GM23338 (cell line): ENCODE measurements around the gene DCBLD2. TPM values are rescaled to one million over a fixed set of nuclear protein-coding genes. Genes with fewer than 3 reads are reported as not detected.

Source experiments
- ATAC-seq: fragments of 200-7000 bp; cut with Tn5 transposase; 3 replicates; pipeline ENCODE4 v1.9.1; 2020
- DNase-seq: peaks from one replicate; pipeline ENCODE4 v3.0.0-alpha.2; 2015; ENCODE audit warnings: low spot score
- H2AFZ ChIP-seq: fragments of 200-600 bp; sonication (generic); 2 replicates; pipeline ENCODE4 v1.8.0; 2016; ENCODE audit warnings: antibody characterized with exemption, mild to moderate bottlenecking, moderate library complexity
- H3F3A ChIP-seq: fragments of 200-600 bp; sonication (generic); replicated peaks from 2 replicates; pipeline ENCODE4 v1.8.0; 2017; ENCODE audit warnings: antibody characterized with exemption, mixed run types, low read depth
- H3K27ac ChIP-seq: fragments of 200-600 bp; sonication (generic); 2 replicates; pipeline ENCODE4 v1.6.1; 2016; ENCODE audit warnings: low read depth
- H3K27me3 ChIP-seq: fragments of 200-600 bp; sonication (generic); 2 replicates; pipeline ENCODE4 v1.8.0; 2016; ENCODE audit warnings: mild to moderate bottlenecking, mixed run types, moderate library complexity; ENCODE audit not compliant: insufficient read depth
- H3K36me3 ChIP-seq: fragments of 200-600 bp; sonication (generic); 2 replicates; pipeline ENCODE4 v1.8.0; 2016; ENCODE audit warnings: mild to moderate bottlenecking; ENCODE audit not compliant: insufficient read depth
- H3K4me1 ChIP-seq: fragments of 200-600 bp; sonication (generic); 2 replicates; pipeline ENCODE4 v1.8.0; 2016; ENCODE audit warnings: mild to moderate bottlenecking, moderate library complexity; ENCODE audit not compliant: insufficient read depth
- H3K4me2 ChIP-seq: fragments of 200-600 bp; sonication (generic); 2 replicates; pipeline ENCODE4 v1.7.1; 2017; ENCODE audit warnings: mixed run types
- H3K4me3 ChIP-seq: fragments of 200-600 bp; sonication (generic); 2 replicates; pipeline ENCODE4 v1.6.1; 2016; ENCODE audit warnings: mixed run types
- H3K79me2 ChIP-seq: fragments of 200-600 bp; sonication (generic); replicated peaks from 2 replicates; pipeline ENCODE4 v1.8.0; 2017; ENCODE audit warnings: mild to moderate bottlenecking; ENCODE audit not compliant: insufficient read depth
- H3K9me2 ChIP-seq: fragments of 200-600 bp; sonication (generic); 2 replicates; pipeline ENCODE4 v1.8.0; 2017; ENCODE audit not compliant: insufficient read depth
- H4K20me1 ChIP-seq: fragments of 200-600 bp; sonication (generic); replicated peaks from 2 replicates; pipeline ENCODE4 v1.8.0; 2017; ENCODE audit warnings: mild to moderate bottlenecking; ENCODE audit not compliant: insufficient read depth
- H3K27ac Mint-ChIP-seq: 2 replicates; pipeline ENCODE4 v1.8.0; 2020; ENCODE audit warnings: inconsistent platforms, mild to moderate bottlenecking, moderate library complexity, mixed read lengths
- H3K27me3 Mint-ChIP-seq: 3 replicates; pipeline ENCODE4 v1.8.0; 2022; ENCODE audit warnings: low read depth, mild to moderate bottlenecking, moderate library complexity, mixed read lengths, inconsistent platforms; ENCODE audit not compliant: insufficient read depth, poor library complexity
- H3K36me3 Mint-ChIP-seq: 3 replicates; pipeline ENCODE4 v1.8.0; 2021; ENCODE audit warnings: low read depth, mild to moderate bottlenecking, inconsistent platforms, moderate library complexity, mixed read lengths
- H3K4me1 Mint-ChIP-seq: 3 replicates; pipeline ENCODE4 v1.8.0; 2020; ENCODE audit warnings: mild to moderate bottlenecking, inconsistent platforms, mixed read lengths
- H3K4me3 Mint-ChIP-seq: 3 replicates; pipeline ENCODE4 v1.8.0; 2021; ENCODE audit warnings: moderate library complexity, mild to moderate bottlenecking, inconsistent platforms, mixed read lengths
- H3K9me3 Mint-ChIP-seq: 3 replicates; pipeline ENCODE4 v1.8.0; 2020; ENCODE audit warnings: moderate library complexity, mild to moderate bottlenecking, inconsistent platforms, mixed read lengths
- CTCF ChIP-seq, 2 experiments: fragments of 200-600 bp in 1 of 2; sonication (generic) in 1 of 2; conservative IDR thresholded peaks; 2 replicates each; pipeline versions ENCODE4 v1.5.1 to v1.6.1; 2016 to 2017; ENCODE audit warnings: antibody characterized with exemption in 2 of 2, low read depth in 2 of 2, mild to moderate bottlenecking in 2 of 2, moderate library complexity in 1 of 2
- POLR2AphosphoS5 ChIP-seq: IDR thresholded peaks from 2 replicates; pipeline ENCODE4 v1.6.1; 2016; ENCODE audit warnings: antibody characterized with exemption, low read depth
- REST ChIP-seq: IDR thresholded peaks from one replicate; pipeline ENCODE4 v1.6.1; 2018; ENCODE audit warnings: antibody characterized with exemption; ENCODE audit not compliant: unreplicated experiment
- STAT1 ChIP-seq: IDR thresholded peaks from one replicate; pipeline ENCODE4 v1.6.1; 2016; ENCODE audit warnings: antibody characterized with exemption; ENCODE audit not compliant: unreplicated experiment
- polyA plus RNA-seq: library from polyadenylated mRNA; unstranded; fragments of >200 nt; fragmentation: Nextera tagmentation; extraction: Ambion mirVana; gene quantifications from 2 replicates; pipeline ENCODE4 v1.2.1, GENCODE V29; 2016
- total RNA-seq: library from RNA; depleted of rRNA; stranded (reverse); fragments of >200 nt; shearing (Covaris generic); gene quantifications from 2 replicates; pipeline ENCODE4 v1.2.3, GENCODE V29; 2014

Gene DCBLD2
- total and polyA plus RNA-seq, 2 experiments from 2014 or later = 25.9 to 69.7 TPM

GRCh38 chr3:98906230-98906629 lies 4.7 kb upstream of the DCBLD2 start:
- Histone ChIP-seq H2AFZ (no peak overlapping the region), H3K36me3 (no peaks in the 10 kb centered on the region), H3K4me2 (no peak overlapping the region), H3K79me2 (no peaks in the 10 kb centered on the region), H3K9me2 (no peaks in the 10 kb centered on the region), H3K27ac (no peak overlapping the region), H3K27me3 (no peaks in the 10 kb centered on the region), H3K4me1 (peaks cover 12% of the 10 kb centered on the region), H3K4me3 (no peak overlapping the region), H4K20me1 (no peaks in the 10 kb centered on the region), H3F3A (no peaks in the 10 kb centered on the region)
- ATAC-seq (no peak), DNase-seq (no peak)
- H3K4me1 Mint-ChIP-seq = peaks cover 11% of the 10 kb centered on the region
- H3K27me3 Mint-ChIP-seq = peaks cover 6% of the 10 kb centered on the region
- no peak for TF ChIP-seq POLR2AphosphoS5
- TF ChIP-seq STAT1 = no peak
- no peak for TF ChIP-seq REST
- peaks cover 25% of the 10 kb centered on the region; the same call in 2 of the 3 replicates for H3K36me3 Mint-ChIP-seq
- H3K9me3 Mint-ChIP-seq = peaks cover 31% of the 10 kb centered on the region
- no peak overlapping the region for H3K4me3 Mint-ChIP-seq
- no peak overlapping the region for H3K27ac Mint-ChIP-seq

- H2AFZ ChIP-seq = no peak overlapping the region
- H3K9me2 ChIP-seq = no peaks in the 10 kb centered on the region
- H3K4me3 Mint-ChIP-seq = no peak overlapping the region
- H3K27me3 Mint-ChIP-seq = peaks cover 3% of the 10 kb centered on the region
- no peak overlapping the region for H3K4me2 ChIP-seq
- H4K20me1 ChIP-seq = 0 out of 2 replicates have a peak, but pooled peaks cover 8% of the 10 kb centered on the region
- H3K4me1 ChIP-seq = peaks cover 21% of the 10 kb centered on the region
- TF ChIP-seq POLR2AphosphoS5 (no peak), CTCF (conservative IDR thresholded peaks at IDR 0.05; ENCODE audit: low read depth in 2 of 2) (peak; percentile 9 to 34; a peak in 3 of 4 replicates)
- H3F3A ChIP-seq = no peaks in the 10 kb centered on the region
- H3K4me1 Mint-ChIP-seq = peaks cover 21% of the 10 kb centered on the region
- peaks cover 14% of the 10 kb centered on the region; the same call in 2 of the 3 replicates for H3K36me3 Mint-ChIP-seq
- H3K27ac ChIP-seq = no peak overlapping the region
- H3K4me3 ChIP-seq = no peak overlapping the region
- peaks cover 12% of the 10 kb centered on the region; the same call in 2 of the 3 replicates for H3K9me3 Mint-ChIP-seq
- H3K27me3 ChIP-seq = no peaks in the 10 kb centered on the region
- H3K27ac Mint-ChIP-seq = no peak overlapping the region; the same call in 1 of the 2 replicates
- no peaks in the 10 kb centered on the region for H3K36me3 ChIP-seq
- H3K79me2 ChIP-seq = peaks cover 21% of the 10 kb centered on the region
- DNase-seq = peak; percentile 56
- ATAC-seq = no peak
Measured at GRCh38 chr3:98903705-98904481, 2.4 kb upstream of the DCBLD2 start.
